ENCODE results near the gene LTBP4.
"Not testable (repeated sequence)": the region's sequence is repeated elsewhere in the genome, so short reads cannot be mapped to it uniquely, and the experiment has no call there.

LTBP4 gene

GRCh38 chr19:40556953-40557530, 44.1 kb upstream of the LTBP4 start:
- no peak overlapping the region for H2AFZ ChIP-seq (ENCODE audit: low read depth)
- H3K9ac ChIP-seq = no peak overlapping the region
- no peak overlapping the region for H3K27ac ChIP-seq
- H3K79me2 ChIP-seq (ENCODE audit: insufficient read depth, low read depth) = no peaks in the 10 kb centered on the region
- TF ChIP-seq, protein P1, sequence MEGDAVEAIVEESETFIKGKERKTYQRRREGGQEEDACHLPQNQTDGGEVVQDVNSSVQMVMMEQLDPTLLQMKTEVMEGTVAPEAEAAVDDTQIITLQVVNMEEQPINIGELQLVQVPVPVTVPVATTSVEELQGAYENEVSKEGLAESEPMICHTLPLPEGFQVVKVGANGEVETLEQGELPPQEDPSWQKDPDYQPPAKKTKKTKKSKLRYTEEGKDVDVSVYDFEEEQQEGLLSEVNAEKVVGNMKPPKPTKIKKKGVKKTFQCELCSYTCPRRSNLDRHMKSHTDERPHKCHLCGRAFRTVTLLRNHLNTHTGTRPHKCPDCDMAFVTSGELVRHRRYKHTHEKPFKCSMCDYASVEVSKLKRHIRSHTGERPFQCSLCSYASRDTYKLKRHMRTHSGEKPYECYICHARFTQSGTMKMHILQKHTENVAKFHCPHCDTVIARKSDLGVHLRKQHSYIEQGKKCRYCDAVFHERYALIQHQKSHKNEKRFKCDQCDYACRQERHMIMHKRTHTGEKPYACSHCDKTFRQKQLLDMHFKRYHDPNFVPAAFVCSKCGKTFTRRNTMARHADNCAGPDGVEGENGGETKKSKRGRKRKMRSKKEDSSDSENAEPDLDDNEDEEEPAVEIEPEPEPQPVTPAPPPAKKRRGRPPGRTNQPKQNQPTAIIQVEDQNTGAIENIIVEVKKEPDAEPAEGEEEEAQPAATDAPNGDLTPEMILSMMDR (conservative IDR thresholded peaks at IDR 0.05; ENCODE audit: low read depth, low read length) = no peak
- no peak overlapping the region for H3K4me2 ChIP-seq
- no peaks in the 10 kb centered on the region for H4K20me1 ChIP-seq (ENCODE audit: insufficient read depth)
- H3K27me3 ChIP-seq (ENCODE audit: insufficient read depth, low read depth) = no peaks in the 10 kb centered on the region
- no peak overlapping the region for H3K4me3 ChIP-seq (IDR thresholded peaks at IDR 0.05; ENCODE audit: insufficient read depth, low read depth, low read length)
- H3K4me1 ChIP-seq (ENCODE audit: low read depth, poor library complexity, severe bottlenecking) = no peaks in the 10 kb centered on the region
- no peaks in the 10 kb centered on the region for H3K36me3 ChIP-seq (ENCODE audit: insufficient read depth)

- Histone ChIP-seq H2AFZ (ENCODE audit: low read depth) (no peak overlapping the region), H3K4me2 (no peak overlapping the region), H3K27me3 (ENCODE audit: insufficient read depth, low read depth) (no peaks in the 10 kb centered on the region), H3K4me3 (IDR thresholded peaks at IDR 0.05; ENCODE audit: insufficient read depth, low read depth, low read length) (no peak overlapping the region), H4K20me1 (ENCODE audit: insufficient read depth) (no peaks in the 10 kb centered on the region), H3K4me1 (ENCODE audit: low read depth, poor library complexity, severe bottlenecking) (no peaks in the 10 kb centered on the region), H3K36me3 (ENCODE audit: insufficient read depth) (no peaks in the 10 kb centered on the region), H3K79me2 (ENCODE audit: insufficient read depth, low read depth) (no peaks in the 10 kb centered on the region), H3K27ac (no peak overlapping the region), H3K9ac (no peak overlapping the region)
- TF ChIP-seq, protein P1 (conservative IDR thresholded peaks at IDR 0.05; ENCODE audit: low read depth, low read length) = no peak
Measured at GRCh38 chr19:40559394-40559793, 41.8 kb upstream of the LTBP4 start.

- no peaks in the 10 kb centered on the region for H3K36me3 ChIP-seq (ENCODE audit: insufficient read depth)
- no peaks in the 10 kb centered on the region for H3K79me2 ChIP-seq (ENCODE audit: insufficient read depth, low read depth)
- TF ChIP-seq, protein P1 (conservative IDR thresholded peaks at IDR 0.05; ENCODE audit: low read depth, low read length) = no peak
- no peak overlapping the region for H3K27ac ChIP-seq
- H3K27me3 ChIP-seq (ENCODE audit: insufficient read depth, low read depth) = no peaks in the 10 kb centered on the region
- no peak overlapping the region for H3K4me3 ChIP-seq (IDR thresholded peaks at IDR 0.05; ENCODE audit: insufficient read depth, low read depth, low read length)
- no peak overlapping the region for H2AFZ ChIP-seq (ENCODE audit: low read depth)
- no peak overlapping the region for H3K9ac ChIP-seq
- H4K20me1 ChIP-seq (ENCODE audit: insufficient read depth) = no peaks in the 10 kb centered on the region
- no peak overlapping the region for H3K4me2 ChIP-seq
- no peaks in the 10 kb centered on the region for H3K4me1 ChIP-seq (ENCODE audit: low read depth, poor library complexity, severe bottlenecking)
Measured at GRCh38 chr19:40560092-40560507, 41.1 kb upstream of the LTBP4 start.

GRCh38 chr19:40561947-40562346, 39.2 kb upstream of the LTBP4 start:
- no peak overlapping the region for H3K27ac ChIP-seq
- H2AFZ ChIP-seq (ENCODE audit: low read depth) = no peak overlapping the region
- H3K4me2 ChIP-seq = no peak overlapping the region
- no peak overlapping the region for H3K4me3 ChIP-seq (IDR thresholded peaks at IDR 0.05; ENCODE audit: insufficient read depth, low read depth, low read length)
- no peak overlapping the region for H3K9ac ChIP-seq
- H4K20me1 ChIP-seq (ENCODE audit: insufficient read depth) = no peaks in the 10 kb centered on the region
- TF ChIP-seq, protein P1 (conservative IDR thresholded peaks at IDR 0.05; ENCODE audit: low read depth, low read length) = no peak
- peaks cover 6% of the 10 kb centered on the region; the same call in 1 of the 2 replicates for H3K27me3 ChIP-seq (ENCODE audit: insufficient read depth, low read depth)
- H3K4me1 ChIP-seq (ENCODE audit: low read depth, poor library complexity, severe bottlenecking) = no peaks in the 10 kb centered on the region
- no peaks in the 10 kb centered on the region for H3K79me2 ChIP-seq (ENCODE audit: insufficient read depth, low read depth)
- no peaks in the 10 kb centered on the region for H3K36me3 ChIP-seq (ENCODE audit: insufficient read depth)

DNA sequence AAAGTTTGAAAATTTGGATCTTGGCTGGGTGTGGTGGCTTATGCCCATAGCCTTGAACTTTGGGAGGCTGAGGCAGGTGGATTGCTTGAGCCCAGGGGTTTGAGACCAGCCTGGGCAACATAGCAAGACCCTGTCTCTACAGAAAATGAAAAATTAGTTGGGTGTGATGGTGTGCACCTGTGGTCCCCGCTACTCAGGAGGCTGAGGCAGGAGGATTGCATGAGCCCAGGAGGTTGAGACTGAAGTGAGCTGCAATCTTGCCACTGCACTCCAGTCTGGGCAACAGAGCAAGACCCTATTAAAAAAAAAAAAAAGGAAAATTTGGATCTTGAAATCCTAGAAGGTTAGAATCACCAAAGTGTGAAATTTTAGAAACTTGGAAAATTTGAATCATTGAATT, 36.6 kb upstream of the LTBP4 start:
- not testable (repeated sequence) for H3K27ac ChIP-seq; H3K27me3 ChIP-seq (ENCODE audit: insufficient read depth, low read depth); H3K4me2 ChIP-seq; H3K79me2 ChIP-seq (ENCODE audit: insufficient read depth, low read depth); H4K20me1 ChIP-seq (ENCODE audit: insufficient read depth); H3K4me1 ChIP-seq (ENCODE audit: low read depth, poor library complexity, severe bottlenecking); H3K36me3 ChIP-seq (ENCODE audit: insufficient read depth); H3K4me3 ChIP-seq (IDR thresholded peaks at IDR 0.05; ENCODE audit: insufficient read depth, low read depth, low read length); H2AFZ ChIP-seq (ENCODE audit: low read depth); H3K9ac ChIP-seq

All from KMS-11 (cell line).